Stomach (tissue), 4 donors: Measurements from ENCODE around the gene CSNK2A1.

Experiments
- POLR2A ChIP-seq, 4 donors: fragments of 450-650 bp; IDR thresholded peaks; one replicate each; pipeline ENCODE4 v1.6.1; 2016; ENCODE audit warnings: antibody characterized with exemption in 4 of 4, control low read depth in 2 of 4, mild to moderate bottlenecking in 1 of 4, moderate library complexity in 1 of 4
- TF ChIP-seq, protein P1 (sequence below), 7 experiments: fragments of 450-650 bp in 4 of 7; fragments of 200-600 bp in 3 of 7; sonication (generic) in 3 of 7; IDR thresholded peaks; one replicate each; pipeline ENCODE4 v1.5.1; 2016 to 2019; ENCODE audit warnings: antibody characterized with exemption in 7 of 7, control low read depth in 2 of 7, mild to moderate bottlenecking in 1 of 7

DNA sequence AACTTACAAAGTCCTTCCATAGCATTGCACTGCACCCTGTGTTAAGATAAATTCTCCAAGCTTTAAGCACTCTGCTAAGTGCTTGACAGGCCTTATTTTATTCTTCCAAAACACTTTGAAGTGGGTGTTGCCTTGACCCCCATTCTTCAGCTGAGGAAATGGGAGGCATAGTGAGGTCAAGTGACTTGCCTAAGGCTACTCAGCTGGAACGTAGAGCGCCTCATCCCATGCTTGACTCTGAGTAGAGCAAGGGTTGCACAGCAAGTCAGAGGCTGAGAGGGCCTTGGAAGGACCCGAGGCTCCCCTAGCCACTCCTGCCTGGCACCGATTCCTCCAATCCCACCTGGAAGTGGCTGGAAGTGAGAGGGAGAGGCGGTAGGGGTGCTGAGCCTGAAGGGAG lies 19.6 kb upstream of the CSNK2A1 start:
- TF ChIP-seq, protein P1, sequence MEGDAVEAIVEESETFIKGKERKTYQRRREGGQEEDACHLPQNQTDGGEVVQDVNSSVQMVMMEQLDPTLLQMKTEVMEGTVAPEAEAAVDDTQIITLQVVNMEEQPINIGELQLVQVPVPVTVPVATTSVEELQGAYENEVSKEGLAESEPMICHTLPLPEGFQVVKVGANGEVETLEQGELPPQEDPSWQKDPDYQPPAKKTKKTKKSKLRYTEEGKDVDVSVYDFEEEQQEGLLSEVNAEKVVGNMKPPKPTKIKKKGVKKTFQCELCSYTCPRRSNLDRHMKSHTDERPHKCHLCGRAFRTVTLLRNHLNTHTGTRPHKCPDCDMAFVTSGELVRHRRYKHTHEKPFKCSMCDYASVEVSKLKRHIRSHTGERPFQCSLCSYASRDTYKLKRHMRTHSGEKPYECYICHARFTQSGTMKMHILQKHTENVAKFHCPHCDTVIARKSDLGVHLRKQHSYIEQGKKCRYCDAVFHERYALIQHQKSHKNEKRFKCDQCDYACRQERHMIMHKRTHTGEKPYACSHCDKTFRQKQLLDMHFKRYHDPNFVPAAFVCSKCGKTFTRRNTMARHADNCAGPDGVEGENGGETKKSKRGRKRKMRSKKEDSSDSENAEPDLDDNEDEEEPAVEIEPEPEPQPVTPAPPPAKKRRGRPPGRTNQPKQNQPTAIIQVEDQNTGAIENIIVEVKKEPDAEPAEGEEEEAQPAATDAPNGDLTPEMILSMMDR (IDR thresholded peaks at IDR 0.05) = no peak
- no peak for TF ChIP-seq POLR2A (IDR thresholded peaks at IDR 0.05)
